ENCODE results near the gene NLRC3. TPM values are rescaled to one million over a fixed set of nuclear protein-coding genes. Genes with fewer than 3 reads are reported as not detected.

NLRC3 gene
- total RNA-seq, 1 experiment from 2014 or later: 0.26 TPM

DNA sequence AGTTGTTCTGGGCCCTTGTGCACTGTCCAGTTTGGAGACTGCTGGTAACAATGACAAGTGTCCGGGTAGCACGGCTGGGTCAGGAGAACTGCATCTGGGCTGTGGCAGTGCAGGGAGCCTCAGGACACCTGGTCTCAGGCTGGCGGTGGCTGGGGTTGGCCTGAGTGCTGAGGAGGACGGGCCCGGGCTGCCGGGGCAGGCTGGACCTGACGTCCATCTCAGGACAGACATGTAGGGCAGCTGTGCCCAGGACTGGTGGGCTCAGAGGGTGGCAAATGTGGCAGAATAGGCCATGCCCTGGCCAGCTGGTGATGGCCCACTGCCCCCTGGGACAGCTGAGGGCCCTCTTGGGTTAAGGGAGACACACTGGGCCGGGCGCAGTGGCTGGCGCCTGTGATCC lies 4.2 kb upstream of the NLRC3 start:
- no peak overlapping the region for H3K27ac ChIP-seq (ENCODE audit: low read length)
- H3K4me1 ChIP-seq (ENCODE audit: control insufficient read depth, insufficient read depth, low read length): no peaks in the 10 kb centered on the region
- ChIA-PET CTCF (no interaction called here), POLR2A (no interaction called here)
- intact Hi-C loops (cut with micrococcal nuclease; ENCODE audit: unreplicated experiment) (no loop called here), in situ Hi-C loops (cut with HindIII; ENCODE audit: low pct_unique_long_range_greater_than_20kb, low sequenced_read_pairs) (no loop called here)
- H3K36me3 ChIP-seq (ENCODE audit: control insufficient read depth, insufficient read depth, low read length): no peaks in the 10 kb centered on the region; the same call in 1 of the 2 replicates
- no peak for TF ChIP-seq TCF7L2 (IDR thresholded peaks at IDR 0.05; ENCODE audit: low read depth, low read length)
- TF ChIP-seq, protein P1, sequence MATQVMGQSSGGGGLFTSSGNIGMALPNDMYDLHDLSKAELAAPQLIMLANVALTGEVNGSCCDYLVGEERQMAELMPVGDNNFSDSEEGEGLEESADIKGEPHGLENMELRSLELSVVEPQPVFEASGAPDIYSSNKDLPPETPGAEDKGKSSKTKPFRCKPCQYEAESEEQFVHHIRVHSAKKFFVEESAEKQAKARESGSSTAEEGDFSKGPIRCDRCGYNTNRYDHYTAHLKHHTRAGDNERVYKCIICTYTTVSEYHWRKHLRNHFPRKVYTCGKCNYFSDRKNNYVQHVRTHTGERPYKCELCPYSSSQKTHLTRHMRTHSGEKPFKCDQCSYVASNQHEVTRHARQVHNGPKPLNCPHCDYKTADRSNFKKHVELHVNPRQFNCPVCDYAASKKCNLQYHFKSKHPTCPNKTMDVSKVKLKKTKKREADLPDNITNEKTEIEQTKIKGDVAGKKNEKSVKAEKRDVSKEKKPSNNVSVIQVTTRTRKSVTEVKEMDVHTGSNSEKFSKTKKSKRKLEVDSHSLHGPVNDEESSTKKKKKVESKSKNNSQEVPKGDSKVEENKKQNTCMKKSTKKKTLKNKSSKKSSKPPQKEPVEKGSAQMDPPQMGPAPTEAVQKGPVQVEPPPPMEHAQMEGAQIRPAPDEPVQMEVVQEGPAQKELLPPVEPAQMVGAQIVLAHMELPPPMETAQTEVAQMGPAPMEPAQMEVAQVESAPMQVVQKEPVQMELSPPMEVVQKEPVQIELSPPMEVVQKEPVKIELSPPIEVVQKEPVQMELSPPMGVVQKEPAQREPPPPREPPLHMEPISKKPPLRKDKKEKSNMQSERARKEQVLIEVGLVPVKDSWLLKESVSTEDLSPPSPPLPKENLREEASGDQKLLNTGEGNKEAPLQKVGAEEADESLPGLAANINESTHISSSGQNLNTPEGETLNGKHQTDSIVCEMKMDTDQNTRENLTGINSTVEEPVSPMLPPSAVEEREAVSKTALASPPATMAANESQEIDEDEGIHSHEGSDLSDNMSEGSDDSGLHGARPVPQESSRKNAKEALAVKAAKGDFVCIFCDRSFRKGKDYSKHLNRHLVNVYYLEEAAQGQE (IDR thresholded peaks at IDR 0.05; ENCODE audit: insufficient read depth in 1 of 2, low read depth in 2 of 2, low read length in 1 of 2): no peak
- no peak for TF ChIP-seq POLR2AphosphoS5 (IDR thresholded peaks at IDR 0.05; ENCODE audit: low read depth, low read length)
- no peak for TF ChIP-seq SIN3A (IDR thresholded peaks at IDR 0.05; ENCODE audit: borderline replicate concordance, insufficient read depth, low read depth, low read length)
- TF ChIP-seq, protein P2, sequence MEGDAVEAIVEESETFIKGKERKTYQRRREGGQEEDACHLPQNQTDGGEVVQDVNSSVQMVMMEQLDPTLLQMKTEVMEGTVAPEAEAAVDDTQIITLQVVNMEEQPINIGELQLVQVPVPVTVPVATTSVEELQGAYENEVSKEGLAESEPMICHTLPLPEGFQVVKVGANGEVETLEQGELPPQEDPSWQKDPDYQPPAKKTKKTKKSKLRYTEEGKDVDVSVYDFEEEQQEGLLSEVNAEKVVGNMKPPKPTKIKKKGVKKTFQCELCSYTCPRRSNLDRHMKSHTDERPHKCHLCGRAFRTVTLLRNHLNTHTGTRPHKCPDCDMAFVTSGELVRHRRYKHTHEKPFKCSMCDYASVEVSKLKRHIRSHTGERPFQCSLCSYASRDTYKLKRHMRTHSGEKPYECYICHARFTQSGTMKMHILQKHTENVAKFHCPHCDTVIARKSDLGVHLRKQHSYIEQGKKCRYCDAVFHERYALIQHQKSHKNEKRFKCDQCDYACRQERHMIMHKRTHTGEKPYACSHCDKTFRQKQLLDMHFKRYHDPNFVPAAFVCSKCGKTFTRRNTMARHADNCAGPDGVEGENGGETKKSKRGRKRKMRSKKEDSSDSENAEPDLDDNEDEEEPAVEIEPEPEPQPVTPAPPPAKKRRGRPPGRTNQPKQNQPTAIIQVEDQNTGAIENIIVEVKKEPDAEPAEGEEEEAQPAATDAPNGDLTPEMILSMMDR (IDR thresholded peaks at IDR 0.05): no peak
- no peaks in the 10 kb centered on the region for H3K9me3 ChIP-seq (ENCODE audit: control insufficient read depth, insufficient read depth, low read depth, low read length)
- no peak overlapping the region for H3K4me3 ChIP-seq (ENCODE audit: low read depth in 2 of 2, low read length in 2 of 2)
- no peaks in the 10 kb centered on the region for H3K27me3 ChIP-seq (ENCODE audit: control insufficient read depth, insufficient read depth, low read length)
- no TSS peak for BruUV-seq (replicated peaks)
- DNase-seq (ENCODE audit: low read depth, low spot score) (no peak), ATAC-seq (no peak)

DNA sequence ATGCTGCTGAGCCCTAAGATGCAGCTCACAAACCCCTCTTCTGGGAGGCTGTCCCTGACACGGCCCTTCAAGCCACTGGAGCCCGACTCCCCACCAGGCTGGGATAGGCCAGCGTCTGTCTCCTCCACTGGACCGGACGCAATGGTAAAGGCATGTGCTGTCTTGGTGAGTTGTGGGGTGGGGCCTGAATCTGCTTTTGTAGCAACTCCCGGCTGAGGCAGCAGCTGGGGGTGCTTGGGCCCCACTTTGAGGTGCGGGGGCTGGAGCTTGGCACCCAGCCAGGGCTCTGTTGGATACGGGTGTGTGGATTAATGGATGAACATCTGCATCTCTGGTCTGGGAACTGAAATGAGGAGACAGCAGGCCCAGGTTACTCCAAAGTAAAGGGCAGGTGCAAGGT lies 3.5 kb upstream of the NLRC3 start:
- intact Hi-C loops (cut with micrococcal nuclease; ENCODE audit: unreplicated experiment) (no loop called here), in situ Hi-C loops (cut with HindIII; ENCODE audit: low pct_unique_long_range_greater_than_20kb, low sequenced_read_pairs) (no loop called here)
- DNase-seq (ENCODE audit: low read depth, low spot score): no peak
- BruUV-seq (replicated peaks): no TSS peak
- Histone ChIP-seq H3K4me1 (ENCODE audit: control insufficient read depth, insufficient read depth, low read length) (no peaks in the 10 kb centered on the region), H3K27me3 (ENCODE audit: control insufficient read depth, insufficient read depth, low read length) (no peaks in the 10 kb centered on the region), H3K36me3 (ENCODE audit: control insufficient read depth, insufficient read depth, low read length) (no peaks in the 10 kb centered on the region; the same call in 1 of the 2 replicates), H3K4me3 (ENCODE audit: low read depth in 2 of 2, low read length in 2 of 2) (no peak overlapping the region), H3K27ac (ENCODE audit: low read length) (no peak overlapping the region), H3K9me3 (ENCODE audit: control insufficient read depth, insufficient read depth, low read depth, low read length) (no peaks in the 10 kb centered on the region)
- ATAC-seq: no peak
- TF ChIP-seq SIN3A (IDR thresholded peaks at IDR 0.05; ENCODE audit: borderline replicate concordance, insufficient read depth, low read depth, low read length): no peak
- TF ChIP-seq TCF7L2 (IDR thresholded peaks at IDR 0.05; ENCODE audit: low read depth, low read length): no peak
- TF ChIP-seq, protein P1 (IDR thresholded peaks at IDR 0.05; ENCODE audit: insufficient read depth in 1 of 2, low read depth in 2 of 2, low read length in 1 of 2): no peak
- TF ChIP-seq POLR2AphosphoS5 (IDR thresholded peaks at IDR 0.05; ENCODE audit: low read depth, low read length): no peak
- TF ChIP-seq, protein P2 (IDR thresholded peaks at IDR 0.05): no peak
- POLR2A ChIA-PET: no interaction called here
- CTCF ChIA-PET: no interaction called here

All from Panc1 (cell line).